HepG2 (cell line): ENCODE results near the gene DPP6.

Source experiments
- MXI1 ChIP-seq: IDR thresholded peaks from 3 replicates; pipeline ENCODE4 v1.6.1; 2012; ENCODE audit warnings: low read depth, low read length, inconsistent platforms, borderline replicate concordance
- NFE2L1 ChIP-seq: sonication (generic); formaldehyde crosslinking; IDR thresholded peaks from 2 replicates; pipeline ENCODE4 v1.4.0; 2020; ENCODE audit warnings: missing genetic modification reagents, mild to moderate bottlenecking, borderline replicate concordance
- TBL1XR1 ChIP-seq: fragments of 150-350 bp; IDR thresholded peaks from 2 replicates; pipeline ENCODE4 v1.6.1; 2014; ENCODE audit warnings: borderline replicate concordance, low read length; ENCODE audit not compliant: partially characterized antibody
- ZNF253 ChIP-seq: sonication (generic); formaldehyde crosslinking; IDR thresholded peaks from 2 replicates; pipeline ENCODE4 v1.8.0; 2022; ENCODE audit warnings: mild to moderate bottlenecking, missing genetic modification reagents, borderline replicate concordance
- ZNF761 ChIP-seq: sonication (generic); formaldehyde crosslinking; conservative IDR thresholded peaks from 2 replicates; pipeline ENCODE4 v1.4.0; 2020; ENCODE audit warnings: mild to moderate bottlenecking, missing genetic modification reagents

DNA sequence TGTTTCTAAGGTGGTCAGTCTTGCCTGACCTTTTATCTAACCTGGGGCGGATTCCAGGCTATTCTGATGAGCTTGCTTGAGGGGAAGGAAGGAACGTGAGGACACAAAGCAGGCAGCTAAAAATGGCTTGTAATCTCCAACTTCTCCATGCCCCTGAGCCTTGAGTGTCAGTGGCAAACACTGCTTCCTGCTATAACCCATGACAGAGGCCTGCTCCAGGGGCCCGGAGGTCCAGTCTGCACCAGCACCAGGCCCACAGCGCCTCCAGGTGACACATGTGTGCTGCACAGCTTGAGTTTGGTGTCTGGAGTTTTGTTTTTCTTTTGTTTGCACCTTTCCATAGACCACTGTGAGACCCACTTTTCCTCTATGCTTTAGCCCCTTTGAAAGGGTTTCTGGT, 742.8 kb downstream of the DPP6 start:
- no peak for TF ChIP-seq ZNF761 (CRISPR knock-in tag)
- TF ChIP-seq TBL1XR1, result no peak
- no peak for TF ChIP-seq NFE2L1 (CRISPR knock-in tag)
- TF ChIP-seq MXI1, result no peak
- TF ChIP-seq ZNF253 (CRISPR knock-in tag), result no peak
